Muscle layer of colon (tissue), 2 donors: Measurements from ENCODE around the gene ZMYND11.

Source experiments
- H3K27ac ChIP-seq: one replicate; pipeline ENCODE4 v1.7.0; 2013; ENCODE audit warnings: low read depth, mild to moderate bottlenecking, low read length, moderate library complexity
- H3K27me3 ChIP-seq, 2 donors: one replicate each; pipeline ENCODE4 v1.7.0; 2013; ENCODE audit warnings: low read length in 2 of 2, mild to moderate bottlenecking in 2 of 2; ENCODE audit not compliant: insufficient read depth in 2 of 2, control insufficient read depth in 1 of 2
- H3K36me3 ChIP-seq: one replicate; pipeline ENCODE4 v1.7.0; 2013; ENCODE audit warnings: mild to moderate bottlenecking, low read length; ENCODE audit not compliant: insufficient read depth
- H3K4me1 ChIP-seq: one replicate; pipeline ENCODE4 v1.7.0; 2013; ENCODE audit warnings: mild to moderate bottlenecking, low read length; ENCODE audit not compliant: insufficient read depth
- H3K4me3 ChIP-seq, 2 donors: one replicate each; pipeline ENCODE4 v1.7.0; 2013; ENCODE audit warnings: low read length in 2 of 2, low read depth in 1 of 2, mild to moderate bottlenecking in 1 of 2, moderate library complexity in 1 of 2
- H3K9ac ChIP-seq: one replicate; pipeline ENCODE4 v1.7.0; 2013; ENCODE audit warnings: low read length
- H3K9me3 ChIP-seq: one replicate; pipeline ENCODE4 v1.7.0; 2013; ENCODE audit warnings: mild to moderate bottlenecking, low read length
- donor health status: abdominal sarcoma.
- donor health status: Adenocarcinoma of cecum.

Gene ZMYND11

DNA sequence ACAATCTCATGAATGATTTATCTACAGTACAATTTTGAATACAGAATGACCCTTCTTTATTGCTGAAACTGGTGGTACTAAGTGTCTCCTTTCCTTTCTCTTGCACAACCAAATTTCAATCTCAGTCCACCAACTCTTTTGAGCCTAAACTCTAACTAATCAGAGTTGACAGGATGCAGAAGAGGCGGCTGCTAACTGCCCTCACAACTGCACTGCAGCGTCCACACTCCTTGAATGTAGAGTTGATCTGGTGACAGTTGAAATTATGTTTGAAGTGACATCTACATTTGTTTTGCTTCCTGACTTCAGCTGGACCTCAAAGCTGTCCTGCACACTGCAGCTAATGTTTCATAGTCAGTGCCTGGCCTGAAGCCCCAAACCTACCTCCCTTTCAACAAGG, 139.6 kb downstream of the ZMYND11 start:
- Histone ChIP-seq H3K9ac (no peak overlapping the region), H3K36me3 (peaks cover 33% of the 10 kb centered on the region), H3K27me3 (no peaks in the 10 kb centered on the region), H3K4me1 (no peaks in the 10 kb centered on the region), H3K9me3 (no peaks in the 10 kb centered on the region), H3K4me3 (no peak overlapping the region), H3K27ac (no peak overlapping the region)

- Histone ChIP-seq H3K4me1 (no peaks in the 10 kb centered on the region), H3K9ac (no peak overlapping the region), H3K4me3 (no peak overlapping the region), H3K36me3 (peaks cover 41% of the 10 kb centered on the region), H3K27me3 (no peaks in the 10 kb centered on the region), H3K9me3 (no peaks in the 10 kb centered on the region), H3K27ac (no peak overlapping the region)
Observed at GRCh38 chr10:275680-276079, 140.4 kb downstream of the ZMYND11 start.

DNA sequence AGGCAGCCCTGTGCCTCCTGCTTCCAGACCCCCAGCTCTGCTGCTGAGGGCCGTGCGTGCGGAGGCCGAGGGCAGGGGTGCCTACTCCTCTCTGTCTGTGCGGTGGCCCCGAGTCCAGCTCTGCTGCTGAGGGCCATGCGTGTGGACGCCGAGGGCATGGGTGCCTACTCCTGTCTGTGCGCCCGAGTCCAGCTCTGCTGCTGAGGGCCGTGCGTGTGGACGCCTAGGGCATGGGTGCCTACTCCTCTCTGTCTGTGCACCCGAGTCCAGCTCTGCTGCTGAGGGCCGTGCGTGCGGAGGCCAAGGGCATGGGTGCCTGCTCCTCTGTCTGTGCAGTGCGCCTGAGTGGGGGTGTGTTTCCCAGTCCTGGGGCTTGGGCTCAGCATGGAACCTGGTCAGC, 142.7 kb downstream of the ZMYND11 start:
- Histone ChIP-seq H3K4me3 (no peak overlapping the region), H3K27me3 (no peaks in the 10 kb centered on the region), H3K36me3 (peaks cover 64% of the 10 kb centered on the region), H3K27ac (no peak overlapping the region), H3K4me1 (no peaks in the 10 kb centered on the region), H3K9ac (no peak overlapping the region), H3K9me3 (no peaks in the 10 kb centered on the region)

- H3K27ac ChIP-seq, result no peak overlapping the region
- peaks cover 71% of the 10 kb centered on the region for H3K36me3 ChIP-seq
- H3K9ac ChIP-seq, result no peak overlapping the region
- H3K9me3 ChIP-seq, result no peaks in the 10 kb centered on the region
- no peaks in the 10 kb centered on the region for H3K4me1 ChIP-seq
- H3K27me3 ChIP-seq, result no peaks in the 10 kb centered on the region
- no peak overlapping the region for H3K4me3 ChIP-seq
Observed at GRCh38 chr10:278707-279106, 143.5 kb downstream of the ZMYND11 start.

DNA sequence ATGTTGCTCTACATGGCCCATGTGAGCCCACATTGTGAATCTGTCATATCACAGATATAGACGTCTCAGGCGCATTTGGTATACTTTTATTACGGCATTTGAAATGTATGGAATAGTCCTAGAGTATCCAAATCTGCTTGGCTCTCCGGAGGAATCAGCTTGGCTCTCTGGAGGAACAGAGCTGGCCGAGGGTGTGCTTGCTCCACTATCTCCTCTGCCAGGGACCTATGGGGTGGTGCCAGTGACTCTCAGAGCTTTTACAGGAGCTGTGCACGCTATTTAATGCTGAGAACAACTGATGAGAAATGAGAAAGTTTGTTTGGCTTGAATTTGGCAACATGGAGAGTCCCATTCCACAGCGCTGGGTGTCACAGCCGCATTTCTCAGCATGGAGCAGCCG, 144.0 kb downstream of the ZMYND11 start:
- H3K9ac ChIP-seq, result no peak overlapping the region
- no peak overlapping the region for H3K27ac ChIP-seq
- no peaks in the 10 kb centered on the region for H3K9me3 ChIP-seq
- no peak overlapping the region for H3K4me3 ChIP-seq
- H3K27me3 ChIP-seq, result no peaks in the 10 kb centered on the region
- peaks cover 76% of the 10 kb centered on the region for H3K36me3 ChIP-seq
- no peaks in the 10 kb centered on the region for H3K4me1 ChIP-seq

DNA sequence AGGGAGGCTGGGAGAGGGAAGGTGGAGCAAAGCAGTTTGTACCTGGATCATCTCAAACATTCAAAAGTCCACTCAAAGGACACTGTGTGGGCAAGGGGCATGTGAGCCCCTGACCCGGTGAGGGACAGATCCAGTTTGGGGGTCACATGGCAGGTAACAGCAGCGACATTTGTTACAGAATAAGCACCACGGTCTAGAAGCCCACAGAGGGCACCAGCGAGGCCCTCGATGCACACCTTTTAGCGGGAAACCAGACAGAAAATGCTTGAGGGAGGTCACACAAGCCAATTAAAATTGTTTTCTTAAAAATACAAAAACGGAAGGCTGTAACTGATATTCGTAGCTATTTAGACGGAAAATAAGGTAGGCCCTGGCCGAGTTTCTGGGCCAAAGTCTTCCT, 144.4 kb downstream of the ZMYND11 start:
- H3K9me3 ChIP-seq, result no peaks in the 10 kb centered on the region
- peaks cover 80% of the 10 kb centered on the region for H3K36me3 ChIP-seq
- H3K4me3 ChIP-seq, result no peak overlapping the region
- no peaks in the 10 kb centered on the region for H3K27me3 ChIP-seq
- no peak overlapping the region for H3K27ac ChIP-seq
- no peak overlapping the region for H3K9ac ChIP-seq
- H3K4me1 ChIP-seq, result no peaks in the 10 kb centered on the region

DNA sequence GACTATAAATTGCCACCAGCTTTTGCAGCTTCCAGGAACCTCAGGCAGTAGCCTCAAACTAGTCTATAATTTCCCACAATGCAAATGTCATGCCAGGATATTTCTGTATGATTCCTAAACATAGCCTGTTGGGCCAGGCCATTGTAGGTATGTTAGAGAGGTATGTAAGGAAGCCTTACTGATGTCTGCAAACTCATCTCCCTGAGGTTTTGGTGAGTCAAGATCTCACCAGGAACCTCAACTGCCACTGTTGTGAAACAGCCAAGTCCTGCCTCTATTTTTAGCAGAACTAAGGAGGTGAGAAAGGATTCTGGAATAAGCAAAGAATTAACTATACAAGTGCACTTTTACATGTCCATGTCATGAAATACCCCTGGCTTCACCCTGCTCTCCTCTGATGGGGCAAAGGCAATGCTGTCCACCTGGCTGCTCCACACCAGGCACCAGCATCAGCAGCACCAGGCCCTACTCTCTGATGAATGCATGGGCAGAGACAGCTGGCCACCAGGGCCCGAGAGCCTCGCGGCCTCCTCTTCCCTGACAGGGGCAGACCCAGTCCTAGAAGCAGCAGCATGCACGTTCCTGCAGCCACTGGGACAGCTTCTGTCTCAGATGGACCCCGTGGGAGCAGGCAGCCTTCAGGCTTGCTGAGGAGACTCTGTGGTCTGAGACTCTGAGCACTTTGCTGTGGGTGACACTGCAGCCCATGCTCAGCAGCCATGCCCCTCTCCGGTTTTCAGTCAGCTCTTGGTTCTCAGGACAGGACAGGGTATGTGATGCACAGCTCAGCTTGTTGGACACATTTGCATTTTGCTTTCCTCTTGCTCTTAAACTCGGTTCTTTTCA, 147.3 kb downstream of the ZMYND11 start:
- peaks cover 7% of the 10 kb centered on the region for H3K4me1 ChIP-seq
- H3K4me3 ChIP-seq, result no peak overlapping the region
- H3K9ac ChIP-seq, result no peak overlapping the region
- H3K27me3 ChIP-seq, result no peaks in the 10 kb centered on the region
- no peaks in the 10 kb centered on the region for H3K9me3 ChIP-seq
- H3K36me3 ChIP-seq, result peaks cover 89% of the 10 kb centered on the region
- H3K27ac ChIP-seq, result no peak overlapping the region

DNA sequence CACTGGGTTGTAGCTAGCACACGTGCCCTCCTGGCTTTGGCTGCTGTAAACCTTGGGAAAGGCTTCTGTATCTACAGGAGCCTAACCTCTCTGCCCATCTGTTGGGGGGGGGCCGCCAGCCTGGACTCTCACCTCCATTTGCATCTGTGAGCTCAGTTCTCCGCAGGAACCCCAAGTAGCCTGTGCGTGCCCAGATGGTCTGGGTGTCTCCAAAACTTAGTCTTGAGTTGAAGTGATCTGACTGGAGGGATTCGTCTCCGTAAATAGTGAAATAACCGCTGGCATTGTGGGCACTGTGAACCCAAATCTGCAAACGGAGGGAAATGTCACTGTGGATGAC, 147.9 kb downstream of the ZMYND11 start:
- Histone ChIP-seq H3K36me3 (peaks cover 89% of the 10 kb centered on the region), H3K27me3 (no peaks in the 10 kb centered on the region), H3K4me3 (no peak overlapping the region), H3K9me3 (no peaks in the 10 kb centered on the region), H3K9ac (no peak overlapping the region), H3K27ac (no peak overlapping the region), H3K4me1 (peaks cover 7% of the 10 kb centered on the region)

DNA sequence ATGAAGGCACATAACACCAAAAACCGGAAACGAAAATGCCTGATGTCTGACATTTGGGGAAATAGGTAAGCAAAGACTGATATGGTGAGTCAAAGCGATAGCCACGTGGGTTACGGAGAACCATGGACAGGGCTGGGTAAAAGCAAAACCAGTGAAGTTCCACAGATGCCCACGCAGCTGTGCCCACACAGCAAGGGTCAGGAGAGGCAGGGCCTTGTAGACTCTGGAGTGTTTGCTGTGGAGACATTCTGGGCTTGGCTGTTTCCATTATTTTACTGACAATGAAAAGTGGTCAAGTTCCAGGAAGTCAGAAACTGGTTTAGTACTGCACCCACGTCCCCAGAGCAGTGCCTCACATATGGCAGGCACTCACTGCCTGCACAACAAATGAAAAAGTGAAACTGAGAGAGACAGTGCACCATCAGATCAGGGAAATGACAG, 148.7 kb downstream of the ZMYND11 start:
- no peak overlapping the region for H3K4me3 ChIP-seq
- no peak overlapping the region for H3K9ac ChIP-seq
- peaks cover 7% of the 10 kb centered on the region for H3K4me1 ChIP-seq
- H3K27me3 ChIP-seq, result no peaks in the 10 kb centered on the region
- H3K36me3 ChIP-seq, result peaks cover 86% of the 10 kb centered on the region
- no peaks in the 10 kb centered on the region for H3K9me3 ChIP-seq
- no peak overlapping the region for H3K27ac ChIP-seq

GRCh38 chr10:285216-285615, 150.0 kb downstream of the ZMYND11 start:
- H3K4me1 ChIP-seq, result peaks cover 7% of the 10 kb centered on the region
- H3K27me3 ChIP-seq, result no peaks in the 10 kb centered on the region
- H3K9me3 ChIP-seq, result no peaks in the 10 kb centered on the region
- H3K9ac ChIP-seq, result no peak overlapping the region
- H3K36me3 ChIP-seq, result peaks cover 84% of the 10 kb centered on the region
- H3K27ac ChIP-seq, result no peak overlapping the region
- no peak overlapping the region for H3K4me3 ChIP-seq

DNA sequence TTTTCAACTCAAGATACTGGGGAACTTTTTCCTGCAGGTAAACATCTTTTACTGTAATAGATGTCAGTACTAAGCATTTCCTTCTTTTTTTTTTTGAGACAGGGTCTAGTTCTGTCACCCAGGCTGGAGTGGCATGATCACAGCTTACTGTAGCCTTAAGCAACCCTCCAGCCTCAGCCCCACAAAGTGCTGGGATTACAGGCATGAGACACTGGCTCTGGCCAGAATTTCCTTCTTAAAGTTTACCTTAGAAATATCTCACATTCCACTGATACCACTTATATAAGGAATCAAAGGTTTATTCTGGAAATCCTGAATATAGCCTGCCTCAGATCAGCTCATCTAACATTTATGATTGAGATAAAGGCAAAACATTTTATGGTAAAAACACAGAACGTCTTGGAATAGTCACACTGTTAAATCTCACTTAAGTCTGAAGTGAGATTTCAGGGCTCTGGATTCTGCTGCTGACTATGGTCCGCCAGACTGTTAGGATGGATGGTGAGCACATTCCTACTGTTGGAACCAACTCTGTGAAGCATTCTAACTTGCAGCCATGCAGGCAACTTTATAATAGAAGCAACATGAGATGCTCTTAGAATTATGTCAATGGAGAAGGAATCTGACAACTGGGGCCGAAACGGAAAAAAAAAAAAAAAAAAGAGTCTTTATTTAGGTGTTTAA, 151.9 kb downstream of the ZMYND11 start:
- Histone ChIP-seq H3K4me3 (no peak overlapping the region), H3K27ac (no peak overlapping the region), H3K4me1 (peaks cover 7% of the 10 kb centered on the region), H3K27me3 (no peaks in the 10 kb centered on the region), H3K9me3 (no peaks in the 10 kb centered on the region), H3K36me3 (peaks cover 72% of the 10 kb centered on the region), H3K9ac (no peak overlapping the region)

GRCh38 chr10:287814-288213, 152.6 kb downstream of the ZMYND11 start:
- peaks cover 70% of the 10 kb centered on the region for H3K36me3 ChIP-seq

More at GRCh38 chr10:287814-288213, 152.6 kb downstream of the ZMYND11 start:
- Histone ChIP-seq H3K9me3 (no peaks in the 10 kb centered on the region), H3K4me3 (no peak overlapping the region), H3K27ac (no peak overlapping the region), H3K4me1 (peaks cover 7% of the 10 kb centered on the region), H3K27me3 (no peaks in the 10 kb centered on the region), H3K9ac (no peak overlapping the region)
